ENCODE measurements around the gene ADAM12.

Gene ADAM12

DNA sequence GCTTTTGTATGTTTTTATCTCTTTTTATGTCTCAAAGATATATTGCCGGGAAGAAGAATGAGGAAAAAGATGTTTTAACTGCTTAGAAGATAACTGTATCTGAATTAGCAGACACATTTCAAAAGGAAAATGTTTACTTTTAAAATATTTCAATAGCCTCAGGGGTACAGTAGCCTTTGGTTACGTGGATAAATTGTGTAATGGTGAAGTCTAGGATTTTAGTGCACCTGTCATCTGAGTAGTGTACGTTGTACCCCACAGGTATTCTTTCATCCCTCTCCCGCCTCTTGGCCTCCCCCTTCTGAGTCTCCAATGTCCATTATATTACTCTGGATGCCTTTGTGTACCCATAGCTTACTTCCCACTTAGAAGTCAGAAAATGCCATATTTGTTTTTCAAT is 269.8 kb downstream of the ADAM12 start:
- no peak for DNase-seq (ENCODE audit: low spot score)
- TF ChIP-seq, protein P1, sequence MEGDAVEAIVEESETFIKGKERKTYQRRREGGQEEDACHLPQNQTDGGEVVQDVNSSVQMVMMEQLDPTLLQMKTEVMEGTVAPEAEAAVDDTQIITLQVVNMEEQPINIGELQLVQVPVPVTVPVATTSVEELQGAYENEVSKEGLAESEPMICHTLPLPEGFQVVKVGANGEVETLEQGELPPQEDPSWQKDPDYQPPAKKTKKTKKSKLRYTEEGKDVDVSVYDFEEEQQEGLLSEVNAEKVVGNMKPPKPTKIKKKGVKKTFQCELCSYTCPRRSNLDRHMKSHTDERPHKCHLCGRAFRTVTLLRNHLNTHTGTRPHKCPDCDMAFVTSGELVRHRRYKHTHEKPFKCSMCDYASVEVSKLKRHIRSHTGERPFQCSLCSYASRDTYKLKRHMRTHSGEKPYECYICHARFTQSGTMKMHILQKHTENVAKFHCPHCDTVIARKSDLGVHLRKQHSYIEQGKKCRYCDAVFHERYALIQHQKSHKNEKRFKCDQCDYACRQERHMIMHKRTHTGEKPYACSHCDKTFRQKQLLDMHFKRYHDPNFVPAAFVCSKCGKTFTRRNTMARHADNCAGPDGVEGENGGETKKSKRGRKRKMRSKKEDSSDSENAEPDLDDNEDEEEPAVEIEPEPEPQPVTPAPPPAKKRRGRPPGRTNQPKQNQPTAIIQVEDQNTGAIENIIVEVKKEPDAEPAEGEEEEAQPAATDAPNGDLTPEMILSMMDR (IDR thresholded peaks at IDR 0.05; ENCODE audit: extremely low read depth, missing control alignments): no peak

DNA sequence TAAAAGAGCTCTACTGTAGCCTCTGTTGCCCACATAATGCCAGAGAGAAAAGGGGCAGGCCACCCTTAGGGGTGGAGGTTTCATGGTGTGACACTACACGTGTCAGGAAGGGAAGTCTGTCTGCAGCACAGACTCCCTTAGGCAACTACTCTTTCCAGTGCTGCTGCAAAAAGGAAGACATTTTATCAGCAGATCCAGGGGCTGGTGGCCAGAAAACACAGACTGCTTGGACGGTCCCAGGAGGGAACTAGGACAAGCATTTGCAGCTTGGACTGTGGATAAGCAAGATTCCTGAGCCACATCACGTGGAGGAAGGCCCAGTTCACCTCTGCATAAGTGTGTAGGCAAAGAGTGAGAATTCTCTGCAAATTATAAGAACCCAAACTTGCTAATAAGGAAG is 271.1 kb downstream of the ADAM12 start:
- TF ChIP-seq, protein P1 (IDR thresholded peaks at IDR 0.05; ENCODE audit: extremely low read depth, missing control alignments): no peak
- DNase-seq (ENCODE audit: low spot score): no peak

DNA sequence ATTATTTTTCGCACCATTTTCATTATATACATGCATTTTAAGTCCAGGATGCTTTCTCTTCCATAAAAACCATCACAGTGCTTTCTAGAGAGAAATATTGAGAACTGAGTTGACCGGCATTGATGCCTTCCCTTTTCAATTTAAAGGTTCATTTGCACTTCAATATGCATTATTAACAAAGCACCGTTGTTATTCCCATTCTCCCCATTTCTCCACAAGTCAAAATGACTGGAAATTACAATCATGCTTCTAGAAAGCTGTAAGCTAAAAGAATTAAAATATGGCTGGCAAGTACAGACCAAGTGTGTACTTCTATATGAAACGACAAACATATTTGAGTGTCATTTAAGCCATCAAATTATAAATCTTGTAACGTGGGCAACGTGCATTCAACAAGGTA is 272.4 kb downstream of the ADAM12 start:
- no peak for DNase-seq (ENCODE audit: low spot score)
- TF ChIP-seq, protein P1 (IDR thresholded peaks at IDR 0.05; ENCODE audit: extremely low read depth, missing control alignments): no peak

DNA sequence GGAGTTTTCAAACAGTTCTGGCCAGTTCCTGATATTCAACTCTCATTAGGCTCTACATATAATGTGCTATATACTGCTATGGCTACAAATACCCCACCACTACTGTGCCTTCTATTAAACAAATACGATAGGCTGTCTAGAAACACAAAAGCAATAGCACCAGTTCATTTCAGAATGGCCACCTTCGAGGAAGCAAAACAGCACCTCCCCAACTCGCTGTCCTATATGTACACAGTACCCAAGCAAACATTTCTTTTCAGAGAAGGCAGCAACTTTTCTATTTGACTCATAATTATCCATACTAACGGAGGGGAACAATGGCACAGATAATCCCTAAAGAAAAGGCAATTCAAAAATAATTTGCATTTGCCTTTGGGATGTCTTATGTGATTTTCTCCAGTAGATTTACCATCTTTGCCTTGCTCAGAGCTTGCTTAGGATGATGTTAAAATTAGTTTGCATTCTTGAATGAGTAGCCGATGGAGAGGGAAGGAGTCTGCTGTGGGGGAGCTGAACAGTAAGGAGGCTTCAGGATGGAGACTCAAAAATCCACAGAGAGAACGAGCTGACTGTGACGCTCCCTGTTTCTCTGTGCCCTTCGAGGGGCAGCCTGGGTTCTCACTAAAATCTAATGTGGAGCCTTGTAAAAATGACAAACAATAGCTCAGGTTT is 273.3 kb downstream of the ADAM12 start:
- no peak for DNase-seq (ENCODE audit: low spot score)
- TF ChIP-seq, protein P1 (IDR thresholded peaks at IDR 0.05; ENCODE audit: extremely low read depth, missing control alignments): no peak

DNA sequence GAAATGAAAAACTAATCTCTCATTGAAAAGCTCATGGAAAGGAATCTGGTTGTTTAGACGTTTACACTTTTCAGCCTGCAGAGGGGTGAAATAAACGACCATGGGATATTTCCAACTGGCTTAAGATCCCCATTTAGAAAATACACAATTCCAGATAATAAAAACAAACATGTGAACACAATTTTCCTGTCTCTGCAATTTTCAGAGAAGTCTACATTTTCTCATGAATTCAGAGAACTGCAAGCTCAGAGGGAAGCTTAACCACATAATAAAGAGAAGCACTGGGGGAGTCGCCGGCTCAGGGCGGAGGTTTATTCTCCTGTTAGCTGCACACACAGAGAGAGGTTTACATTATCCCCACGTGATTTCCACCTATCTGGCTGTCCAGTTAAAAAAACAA is 276.8 kb downstream of the ADAM12 start:
- DNase-seq (ENCODE audit: low spot score): no peak
- TF ChIP-seq, protein P1 (IDR thresholded peaks at IDR 0.05; ENCODE audit: extremely low read depth, missing control alignments): no peak

DNA sequence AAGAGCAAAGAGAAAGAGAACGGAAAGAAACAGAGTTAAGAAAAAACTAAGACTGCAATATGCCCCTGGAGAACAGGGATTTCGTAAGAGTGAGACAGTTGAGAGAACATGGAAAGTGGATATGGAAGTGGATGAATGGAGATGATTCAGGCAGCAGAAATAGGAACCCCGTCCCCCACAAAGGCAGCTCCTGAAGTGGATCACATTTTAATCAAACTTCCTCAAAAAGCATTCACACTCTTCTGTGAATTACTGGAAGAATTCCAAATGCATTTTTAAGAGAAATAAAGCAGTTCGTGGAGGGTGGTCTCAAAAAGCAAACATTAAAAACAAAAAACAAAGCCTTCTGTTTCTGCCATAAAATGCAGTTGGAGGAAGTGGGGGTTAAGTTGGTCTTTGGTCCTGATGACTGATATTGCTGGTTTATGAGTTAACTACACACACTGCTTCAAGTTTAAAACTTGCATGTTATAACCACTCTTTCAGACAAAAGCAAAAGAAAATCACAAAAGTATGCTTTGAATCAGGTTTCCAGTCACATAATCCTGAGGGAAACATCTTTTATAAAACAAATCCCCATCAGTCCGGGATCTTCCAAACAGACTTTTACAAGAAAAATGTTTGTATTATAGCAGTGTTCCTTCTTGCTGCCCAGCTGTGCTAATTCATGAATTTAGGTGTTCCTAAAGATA is 277.6 kb downstream of the ADAM12 start:
- no peak for DNase-seq (ENCODE audit: low spot score)

DNA sequence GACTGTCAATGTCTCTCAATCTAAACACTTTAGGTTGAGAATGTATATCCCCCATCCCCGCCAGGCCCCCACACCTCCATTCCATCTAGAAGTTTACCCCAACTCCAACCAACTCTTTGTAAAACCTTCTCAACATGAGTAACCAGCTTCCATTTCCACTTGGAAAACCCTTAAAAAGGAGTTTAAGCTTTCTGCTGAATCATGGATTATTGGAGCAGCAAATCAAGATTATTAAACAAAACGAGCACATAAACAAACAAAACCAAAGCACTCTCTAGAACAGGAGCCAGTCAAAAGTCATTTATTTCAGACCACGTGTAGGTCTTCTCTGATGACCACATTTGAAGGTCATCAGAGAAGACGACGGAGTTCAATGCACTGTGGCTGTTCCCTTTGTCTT is 278.4 kb downstream of the ADAM12 start:
- TF ChIP-seq, protein P1 (IDR thresholded peaks at IDR 0.05; ENCODE audit: extremely low read depth, missing control alignments): no peak
- no peak for DNase-seq (ENCODE audit: low spot score)

More for the DNA sequence above, 277.6 kb downstream of the ADAM12 start:
- TF ChIP-seq, protein P1 (IDR thresholded peaks at IDR 0.05; ENCODE audit: extremely low read depth, missing control alignments): no peak
